ENCODE results near the gene NCOA4.

GRCh38 chr10:46029461-46030030 is 877 bp downstream of the NCOA4 start:
- TF ChIP-seq EP300 (IDR thresholded peaks at IDR 0.05) = no peak
- no peak for TF ChIP-seq POLR2A (IDR thresholded peaks at IDR 0.05)

Measured in tibial nerve (tissue), 3 donors.